Tongue (tissue), 2 donors: Measurements from ENCODE around the gene CAB39L. TPM values are rescaled to one million over a fixed set of nuclear protein-coding genes. Genes with fewer than 3 reads are reported as not detected.

Experiments
- DNase-seq: peaks from one replicate; pipeline ENCODE4 v3.0.0-alpha.2; 2015
- total RNA-seq: library from RNA; depleted of rRNA; stranded (reverse); fragments of >200 nt; gene quantifications from one replicate; pipeline ENCODE4 v1.2.3, GENCODE V29; 2014

CAB39L gene
- 14.7 TPM for total RNA-seq

- DNase-seq: peak; percentile 99
These were observed at the start of gene CAB39L, which contains the start of gene SETDB2 for GRCh38 chr13:49443704-49444523. Gene CAB39L, minus strand, starts transcription at chr13:49444064. Its CDS starts 61,154 bp downstream, at chr13:49382910. Gene SETDB2, plus strand, starts transcription at chr13:49444274. Its CDS starts 7,620 bp downstream, at chr13:49451894.

- DNase-seq: no peak
These were observed 44.7 kb upstream of the CAB39L start for GRCh38 chr13:49488563-49488962.

GRCh38 chr13:49481788-49482187 lies 37.9 kb upstream of the CAB39L start:
- no peak for DNase-seq

- DNase-seq: no peak
These were observed 32.7 kb upstream of the CAB39L start for GRCh38 chr13:49476529-49476928.

GRCh38 chr13:49472186-49472585 lies 28.3 kb upstream of the CAB39L start:
- DNase-seq: no peak

GRCh38 chr13:49466292-49466838 lies 22.5 kb upstream of the CAB39L start:
- DNase-seq: no peak

GRCh38 chr13:49464621-49465325 lies 20.9 kb upstream of the CAB39L start:
- peak; percentile 35 for DNase-seq

- DNase-seq: no peak
These were observed 20.2 kb upstream of the CAB39L start for GRCh38 chr13:49464085-49464484.

- no peak for DNase-seq
These were observed 15.7 kb upstream of the CAB39L start for GRCh38 chr13:49459580-49459979.

GRCh38 chr13:49457221-49457620 lies 13.4 kb upstream of the CAB39L start:
- no peak for DNase-seq

GRCh38 chr13:49456156-49456555 lies 12.3 kb upstream of the CAB39L start:
- DNase-seq: no peak

- DNase-seq: no peak
These were observed 11.1 kb upstream of the CAB39L start for GRCh38 chr13:49455007-49455398.

- DNase-seq: no peak
These were observed 10.6 kb upstream of the CAB39L start for GRCh38 chr13:49454388-49455006.

GRCh38 chr13:49453465-49453864 lies 9.6 kb upstream of the CAB39L start:
- no peak for DNase-seq

GRCh38 chr13:49452725-49453457 lies 9.0 kb upstream of the CAB39L start:
- no peak for DNase-seq

GRCh38 chr13:49450105-49450819 lies 6.4 kb upstream of the CAB39L start:
- no peak for DNase-seq

GRCh38 chr13:49448753-49449152 lies 4.9 kb upstream of the CAB39L start:
- no peak for DNase-seq

GRCh38 chr13:49446473-49446872 lies 2.6 kb upstream of the CAB39L start:
- no peak for DNase-seq

GRCh38 chr13:49444524-49445395 lies 896 bp upstream of the CAB39L start:
- peak; percentile 50 for DNase-seq

GRCh38 chr13:49443357-49443703 lies 534 bp downstream of the CAB39L start:
- DNase-seq: peak; percentile 70
